Ishikawa (cell line): ENCODE data around the gene ESRRA.

ENCODE experiments used
- CEBPB ChIP-seq: IDR thresholded peaks from 2 replicates; pipeline ENCODE4 v1.6.1; 2012
- CREB1 ChIP-seq: IDR thresholded peaks from 2 replicates; pipeline ENCODE4 v1.6.1; 2012; ENCODE audit warnings: low read depth
- EGR1 ChIP-seq: IDR thresholded peaks from 2 replicates; pipeline ENCODE4 v1.6.1; 2012
- EP300 ChIP-seq: IDR thresholded peaks from 2 replicates; pipeline ENCODE4 v1.6.1; 2012; ENCODE audit warnings: borderline replicate concordance
- FOXM1 ChIP-seq: IDR thresholded peaks from 2 replicates; pipeline ENCODE4 v1.6.1; 2012; ENCODE audit warnings: low read depth, borderline replicate concordance
- MAX ChIP-seq: IDR thresholded peaks from 2 replicates; pipeline ENCODE4 v1.6.1; 2012
- NFIC ChIP-seq: IDR thresholded peaks from 2 replicates; pipeline ENCODE4 v1.6.1; 2012
- RAD21 ChIP-seq: IDR thresholded peaks from 2 replicates; pipeline ENCODE4 v1.6.1; 2012; ENCODE audit warnings: low read depth
- REST ChIP-seq: IDR thresholded peaks from 2 replicates; pipeline ENCODE4 v1.6.1; 2012; ENCODE audit warnings: low read depth, mild to moderate bottlenecking
- TAF1 ChIP-seq: IDR thresholded peaks from 2 replicates; pipeline ENCODE4 v1.6.1; 2012; ENCODE audit warnings: low read depth, mild to moderate bottlenecking
- TCF12 ChIP-seq: IDR thresholded peaks from 2 replicates; pipeline ENCODE4 v1.6.1; 2012; ENCODE audit warnings: low read depth
- TEAD4 ChIP-seq: IDR thresholded peaks from 2 replicates; pipeline ENCODE4 v1.6.1; 2012
- USF1 ChIP-seq: IDR thresholded peaks from 2 replicates; pipeline ENCODE4 v1.6.1; 2012
- YY1 ChIP-seq: IDR thresholded peaks from 2 replicates; pipeline ENCODE4 v1.6.1; 2012; ENCODE audit warnings: low read depth
- ZBTB7A ChIP-seq: IDR thresholded peaks from 2 replicates; pipeline ENCODE4 v1.6.1; 2012; ENCODE audit warnings: low read depth

The ESRRA gene

GRCh38 chr11:64330888-64331287, 25.6 kb downstream of the ESRRA start:
- TF ChIP-seq ZBTB7A (no peak), EP300 (no peak), FOXM1 (no peak), TEAD4 (no peak), USF1 (no peak), YY1 (no peak), NFIC (no peak), REST (no peak), RAD21 (no peak), TAF1 (no peak), EGR1 (no peak), CREB1 (no peak), TCF12 (no peak), MAX (no peak), CEBPB (no peak)

GRCh38 chr11:64331569-64332371, 26.4 kb downstream of the ESRRA start:
- TF ChIP-seq YY1 (no peak), RAD21 (peak; percentile 63), ZBTB7A (peak; percentile 71), USF1 (peak; percentile 25; the same call in 1 of the 2 replicates), NFIC (peak; percentile 83), CREB1 (no peak), MAX (peak; percentile 31), EGR1 (no peak), TEAD4 (no peak), EP300 (no peak), FOXM1 (no peak), TAF1 (no peak), REST (no peak), TCF12 (peak; percentile 81), CEBPB (no peak)

GRCh38 chr11:64333556-64333955, 28.2 kb downstream of the ESRRA start:
- TF ChIP-seq REST (no peak), CREB1 (no peak), CEBPB (no peak), TAF1 (no peak), EGR1 (no peak), MAX (no peak), NFIC (no peak), FOXM1 (no peak), YY1 (no peak), TCF12 (no peak), EP300 (no peak), USF1 (no peak), TEAD4 (no peak), RAD21 (no peak), ZBTB7A (no peak)
